DOHH2 (cell line): ENCODE results near the gene TAF4.
A peak's percentile ranks its signal among the peaks of the same experiment; 100 is the strongest.

Experiments used
- H3F3A ChIP-seq: fragments of 200-600 bp; sonication (generic), shearing (Covaris generic); 2 replicates; pipeline ENCODE4 v1.6.0; 2016; ENCODE audit warnings: antibody characterized with exemption, mild to moderate bottlenecking; ENCODE audit not compliant: control insufficient read depth, insufficient read depth
- H3K27ac ChIP-seq: fragments of 200-600 bp; sonication (generic); 2 replicates; pipeline ENCODE4 v1.5.1; 2014; ENCODE audit warnings: low read depth, mild to moderate bottlenecking, low read length, moderate library complexity
- H3K27me3 ChIP-seq: fragments of 200-600 bp; sonication (generic); 2 replicates; pipeline ENCODE4 v1.6.1; 2014; ENCODE audit warnings: mild to moderate bottlenecking, low read length, mixed read lengths; ENCODE audit not compliant: control insufficient read depth
- H3K36me3 ChIP-seq: fragments of 200-600 bp; sonication (generic); 2 replicates; pipeline ENCODE4 v1.6.1; 2014; ENCODE audit warnings: mild to moderate bottlenecking, low read length, moderate library complexity, mixed read lengths; ENCODE audit not compliant: control insufficient read depth
- H3K4me1 ChIP-seq: fragments of 200-600 bp; sonication (generic); 2 replicates; pipeline ENCODE4 v1.6.1; 2014; ENCODE audit warnings: mild to moderate bottlenecking, low read length, mixed read lengths; ENCODE audit not compliant: control insufficient read depth
- H3K4me2 ChIP-seq: fragments of 200-600 bp; sonication (generic); 2 replicates; pipeline ENCODE4 v1.6.0; 2014; ENCODE audit warnings: mild to moderate bottlenecking, low read length, moderate library complexity
- H3K4me3 ChIP-seq: fragments of 200-600 bp; sonication (generic); 2 replicates; pipeline ENCODE4 v1.5.1; 2014; ENCODE audit warnings: mild to moderate bottlenecking, low read length, mixed read lengths
- H3K79me2 ChIP-seq: fragments of 200-600 bp; sonication (generic); 2 replicates; pipeline ENCODE4 v1.6.1; 2014; ENCODE audit warnings: mild to moderate bottlenecking, low read length, mixed read lengths; ENCODE audit not compliant: control insufficient read depth
- H3K9me2 ChIP-seq: fragments of 200-600 bp; sonication (generic); replicated peaks from 2 replicates; pipeline ENCODE4 v1.6.1; 2014; ENCODE audit warnings: mild to moderate bottlenecking, low read length, mixed read lengths; ENCODE audit not compliant: control insufficient read depth
- H3K9me3 ChIP-seq: fragments of 200-600 bp; sonication (generic); 2 replicates; pipeline ENCODE4 v1.6.1; 2014; ENCODE audit warnings: antibody characterized with exemption, low read length, mixed read lengths; ENCODE audit not compliant: control insufficient read depth, insufficient read depth
- H4K20me1 ChIP-seq: fragments of 200-600 bp; sonication (generic); 2 replicates; pipeline ENCODE4 v1.6.0; 2014; ENCODE audit warnings: low read depth, mild to moderate bottlenecking, antibody characterized with exemption, low read length, moderate library complexity; ENCODE audit not compliant: control insufficient read depth, insufficient read depth
- CTCF ChIP-seq: fragments of 200-600 bp; sonication (generic); IDR thresholded peaks from one replicate; pipeline ENCODE4 v1.5.1; 2014; ENCODE audit warnings: antibody characterized with exemption, mild to moderate bottlenecking, low read depth, low read length; ENCODE audit not compliant: poor library complexity, severe bottlenecking
- EZH2phosphoT487 ChIP-seq: fragments of 200-600 bp; sonication (generic); IDR thresholded peaks from 2 replicates; pipeline ENCODE4 v1.6.1; 2017; ENCODE audit warnings: borderline replicate concordance, mild to moderate bottlenecking, antibody characterized with exemption, low read length, moderate library complexity, mixed read lengths

TAF4 gene

GRCh38 chr20:62066339-62066982, 780 bp upstream of the TAF4 start:
- Histone ChIP-seq H3K79me2 (peaks cover 38% of the 10 kb centered on the region), H3K4me3 (peak overlapping the region; percentile 86), H3K9me2 (no peaks in the 10 kb centered on the region), H4K20me1 (peaks cover 10% of the 10 kb centered on the region), H3K4me1 (peaks cover 46% of the 10 kb centered on the region), H3F3A (peaks cover 6% of the 10 kb centered on the region), H3K27me3 (no peaks in the 10 kb centered on the region), H3K9me3 (no peaks in the 10 kb centered on the region), H3K36me3 (peaks cover 25% of the 10 kb centered on the region), H3K27ac (peak overlapping the region; percentile 27), H3K4me2 (peak overlapping the region; percentile 99)
- no peak for TF ChIP-seq CTCF
- TF ChIP-seq EZH2phosphoT487, result no peak

GRCh38 chr20:62064770-62065673, 659 bp downstream of the TAF4 start:
- peaks cover 31% of the 10 kb centered on the region for H3K36me3 ChIP-seq
- no peaks in the 10 kb centered on the region for H3K9me3 ChIP-seq
- no peak overlapping the region for H3K27ac ChIP-seq
- H3K4me3 ChIP-seq, result peak overlapping the region; percentile 74
- peaks cover 46% of the 10 kb centered on the region for H3K4me1 ChIP-seq
- TF ChIP-seq CTCF, result no peak
- TF ChIP-seq EZH2phosphoT487, result no peak
- no peaks in the 10 kb centered on the region for H3K27me3 ChIP-seq
- no peak overlapping the region for H3K4me2 ChIP-seq
- H3K79me2 ChIP-seq, result peaks cover 53% of the 10 kb centered on the region
- H4K20me1 ChIP-seq, result peaks cover 17% of the 10 kb centered on the region
- H3K9me2 ChIP-seq, result no peaks in the 10 kb centered on the region
- peaks cover 6% of the 10 kb centered on the region for H3F3A ChIP-seq

GRCh38 chr20:62063981-62064769, 1.5 kb downstream of the TAF4 start:
- Histone ChIP-seq H3K79me2 (peaks cover 61% of the 10 kb centered on the region), H3K9me3 (no peaks in the 10 kb centered on the region), H3K4me2 (peak overlapping the region; percentile 39), H4K20me1 (peaks cover 17% of the 10 kb centered on the region), H3K27me3 (no peaks in the 10 kb centered on the region), H3K4me1 (peaks cover 46% of the 10 kb centered on the region), H3K27ac (no peak overlapping the region), H3K9me2 (no peaks in the 10 kb centered on the region), H3F3A (peaks cover 6% of the 10 kb centered on the region), H3K36me3 (peaks cover 31% of the 10 kb centered on the region), H3K4me3 (peak overlapping the region; percentile 33)
- no peak for TF ChIP-seq CTCF
- TF ChIP-seq EZH2phosphoT487, result no peak
